Caco-2 (cell line): ENCODE data around the gene DNAJC8. TPM values are rescaled to one million over a fixed set of nuclear protein-coding genes. Genes with fewer than 3 reads are reported as not detected.

ENCODE experiments used
- BruUV-seq: library from RNA; stranded (reverse); fragments of 400-500 nt; replicated peaks from 2 replicates; lab custom pipeline; 2021; lab: Mats Ljungman, UMichigan
- CTCF ChIA-PET: fragments of 300-600 bp; sonication (Branson Sonifier 250); formaldehyde crosslinking; loops from one replicate; lab custom pipeline; 2022; ENCODE audit warnings: antibody characterized with exemption; lab: Charles Lee
- POLR2A ChIA-PET: fragments of 300-600 bp; sonication (Branson Sonifier 250); formaldehyde crosslinking; loops from one replicate; lab custom pipeline; 2022; ENCODE audit warnings: antibody characterized with exemption; lab: Charles Lee
- DNase-seq, 2 experiments: peaks; one replicate each; pipeline versions ENCODE4 v3.0.0 to v3.0.0-alpha.2; 2020 to 2022
- H3K27me3 ChIP-seq: replicated peaks from 2 replicates; pipeline ENCODE4 v1.6.0; 2011; ENCODE audit warnings: low read length; ENCODE audit not compliant: control insufficient read depth, insufficient read depth
- H3K36me3 ChIP-seq: 2 replicates; pipeline ENCODE4 v1.5.1; 2011; ENCODE audit warnings: low read length; ENCODE audit not compliant: control insufficient read depth, insufficient read depth
- H3K4me1 ChIP-seq: fragments of 250-450 bp; sonication (Bioruptor Pico); 2 replicates; pipeline ENCODE4 v1.5.1; 2020; ENCODE audit warnings: mild to moderate bottlenecking
- H3K4me3 ChIP-seq: 2 replicates; pipeline ENCODE4 v1.5.1; 2011; ENCODE audit warnings: low read depth, mild to moderate bottlenecking, control low read depth, low read length
- H3K9me3 ChIP-seq: fragments of 250-450 bp; sonication (Bioruptor Pico); 2 replicates; pipeline ENCODE4 v1.5.1; 2020; ENCODE audit warnings: mild to moderate bottlenecking, moderate library complexity
- H3K27ac Mint-ChIP-seq: one replicate; pipeline ENCODE4 v1.8.0; 2022; ENCODE audit warnings: mixed read lengths; ENCODE audit not compliant: unreplicated experiment
- H3K27me3 Mint-ChIP-seq: one replicate; pipeline ENCODE4 v1.8.0; 2022; ENCODE audit warnings: mixed read lengths; ENCODE audit not compliant: insufficient read depth, unreplicated experiment
- H3K36me3 Mint-ChIP-seq: one replicate; pipeline ENCODE4 v1.8.0; 2022; ENCODE audit warnings: mild to moderate bottlenecking, mixed read lengths; ENCODE audit not compliant: insufficient read depth, unreplicated experiment
- H3K4me1 Mint-ChIP-seq: one replicate; pipeline ENCODE4 v1.8.0; 2022; ENCODE audit warnings: low read depth, mixed read lengths; ENCODE audit not compliant: unreplicated experiment
- H3K4me3 Mint-ChIP-seq: one replicate; pipeline ENCODE4 v1.8.0; 2022; ENCODE audit warnings: mild to moderate bottlenecking, moderate library complexity, mixed read lengths; ENCODE audit not compliant: unreplicated experiment
- H3K9me3 Mint-ChIP-seq: one replicate; pipeline ENCODE4 v1.8.0; 2022; ENCODE audit warnings: mixed read lengths; ENCODE audit not compliant: unreplicated experiment
- intact Hi-C: fragments of 100-400 bp; cut with micrococcal nuclease; formaldehyde crosslinking; loops from one replicate; pipeline ENCODE4 v1.10.0; 2022; ENCODE audit not compliant: unreplicated experiment
- total RNA-seq: library from RNA; stranded (reverse); gene quantifications from 2 replicates; pipeline ENCODE4 v1.2.3, GENCODE V29; 2022
- TF ChIP-seq, protein P1 (sequence below), 2 experiments: fragments of 200-600 bp in 1 of 2; IDR thresholded peaks; 1 replicate in 1 of 2; 2 replicates in 1 of 2; pipeline versions ENCODE4 v1.5.1 to v1.8.0; 2011 to 2022; ENCODE audit warnings: antibody characterized with exemption in 1 of 2, control low read depth in 1 of 2, inconsistent platforms in 1 of 2, low read depth in 1 of 2, low read length in 1 of 2, mild to moderate bottlenecking in 1 of 2, moderate library complexity in 1 of 2; ENCODE audit not compliant: insufficient read depth in 1 of 2, severe bottlenecking in 1 of 2, unreplicated experiment in 1 of 2

Gene DNAJC8
- total RNA-seq, 1 experiment from 2014 or later, result 69.4 TPM

DNA sequence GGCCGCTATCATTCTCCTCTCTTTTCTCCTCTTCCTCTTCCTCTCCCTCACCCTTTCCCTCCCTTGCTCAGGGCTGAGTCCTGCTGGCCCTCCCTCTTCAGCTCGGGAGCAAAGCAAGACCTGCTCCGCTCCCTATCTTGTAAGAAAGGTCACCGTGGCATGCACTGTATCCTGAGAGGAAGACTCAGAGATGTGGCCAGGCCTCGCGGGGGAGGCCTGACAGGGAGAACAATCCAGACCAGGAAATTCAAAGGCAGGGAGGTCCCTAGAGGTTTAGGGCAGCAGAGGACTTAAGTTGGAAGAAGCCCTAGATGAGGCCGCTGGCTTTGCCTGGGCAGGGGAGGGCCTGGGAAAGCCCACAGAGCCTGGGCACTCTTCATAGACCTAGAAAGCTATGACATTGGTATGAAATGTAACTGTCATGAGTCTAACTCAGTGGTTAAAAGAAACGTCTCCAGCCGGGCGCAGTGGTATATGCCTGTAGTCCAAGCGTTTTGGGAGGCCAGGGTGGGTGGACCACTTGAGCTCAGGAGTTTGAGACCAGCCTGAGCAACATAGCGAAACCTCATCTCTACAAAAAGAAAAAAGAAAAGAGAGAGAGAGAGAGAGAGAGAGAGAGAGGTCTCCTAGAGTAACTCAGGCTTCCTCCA, 41.7 kb downstream of the DNAJC8 start:
- ChIA-PET POLR2A (no interaction called here), CTCF (no interaction called here)
- DNase-seq, result no peak
- peaks cover 9% of the 10 kb centered on the region for H3K4me1 Mint-ChIP-seq
- BruUV-seq, result no TSS peak
- Histone ChIP-seq H3K9me3 (no peaks in the 10 kb centered on the region), H3K27me3 (no peaks in the 10 kb centered on the region), H3K36me3 (no peaks in the 10 kb centered on the region), H3K4me3 (no peak overlapping the region), H3K4me1 (0 out of 2 replicates have a peak, but pooled peaks cover 7% of the 10 kb centered on the region)
- peak overlapping the region; percentile 70 for H3K27ac Mint-ChIP-seq
- H3K36me3 Mint-ChIP-seq, result no peaks in the 10 kb centered on the region
- H3K27me3 Mint-ChIP-seq, result no peaks in the 10 kb centered on the region
- H3K4me3 Mint-ChIP-seq, result no peak overlapping the region
- intact Hi-C loops, result no loop called here
- TF ChIP-seq, protein P1, sequence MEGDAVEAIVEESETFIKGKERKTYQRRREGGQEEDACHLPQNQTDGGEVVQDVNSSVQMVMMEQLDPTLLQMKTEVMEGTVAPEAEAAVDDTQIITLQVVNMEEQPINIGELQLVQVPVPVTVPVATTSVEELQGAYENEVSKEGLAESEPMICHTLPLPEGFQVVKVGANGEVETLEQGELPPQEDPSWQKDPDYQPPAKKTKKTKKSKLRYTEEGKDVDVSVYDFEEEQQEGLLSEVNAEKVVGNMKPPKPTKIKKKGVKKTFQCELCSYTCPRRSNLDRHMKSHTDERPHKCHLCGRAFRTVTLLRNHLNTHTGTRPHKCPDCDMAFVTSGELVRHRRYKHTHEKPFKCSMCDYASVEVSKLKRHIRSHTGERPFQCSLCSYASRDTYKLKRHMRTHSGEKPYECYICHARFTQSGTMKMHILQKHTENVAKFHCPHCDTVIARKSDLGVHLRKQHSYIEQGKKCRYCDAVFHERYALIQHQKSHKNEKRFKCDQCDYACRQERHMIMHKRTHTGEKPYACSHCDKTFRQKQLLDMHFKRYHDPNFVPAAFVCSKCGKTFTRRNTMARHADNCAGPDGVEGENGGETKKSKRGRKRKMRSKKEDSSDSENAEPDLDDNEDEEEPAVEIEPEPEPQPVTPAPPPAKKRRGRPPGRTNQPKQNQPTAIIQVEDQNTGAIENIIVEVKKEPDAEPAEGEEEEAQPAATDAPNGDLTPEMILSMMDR (IDR thresholded peaks at IDR 0.05; ENCODE audit: insufficient read depth in 1 of 2, low read depth in 1 of 2, low read length in 1 of 2, severe bottlenecking in 1 of 2, unreplicated experiment in 1 of 2), result no peak
- H3K9me3 Mint-ChIP-seq, result no peaks in the 10 kb centered on the region

DNA sequence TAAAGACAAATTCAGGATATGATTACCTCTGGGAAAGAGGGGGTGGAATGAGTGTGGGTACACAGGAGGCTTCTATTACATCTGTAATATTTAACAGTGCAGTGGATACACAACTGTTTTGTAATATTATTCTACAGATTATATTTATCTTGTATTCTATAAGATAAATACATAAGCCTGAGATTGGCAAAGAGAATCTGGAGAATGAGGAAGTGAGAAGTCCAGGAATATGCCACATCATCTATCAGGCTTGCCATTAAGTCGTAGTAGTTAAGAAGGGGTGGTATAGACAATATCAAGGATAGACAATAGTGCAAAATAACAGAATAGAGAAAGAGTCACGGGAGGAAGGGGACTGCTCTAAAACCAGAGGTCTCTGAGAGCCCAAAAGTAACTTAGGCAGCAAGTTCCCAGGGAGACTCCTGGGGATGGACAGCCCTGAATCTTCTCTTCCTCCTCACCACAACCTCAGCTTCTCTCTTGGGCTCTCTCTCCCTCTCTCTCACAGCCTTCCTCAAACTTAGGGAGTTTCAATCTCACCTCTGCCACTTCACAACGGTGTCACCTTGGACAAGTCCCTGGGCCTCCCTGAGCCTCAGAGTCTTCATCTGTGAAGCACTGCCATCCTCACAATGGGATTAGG, 42.4 kb downstream of the DNAJC8 start:
- Histone ChIP-seq H3K4me1 (0 out of 2 replicates have a peak, but pooled peaks cover 7% of the 10 kb centered on the region), H3K4me3 (no peak overlapping the region), H3K9me3 (no peaks in the 10 kb centered on the region), H3K36me3 (no peaks in the 10 kb centered on the region), H3K27me3 (no peaks in the 10 kb centered on the region)
- TF ChIP-seq, protein P1 (IDR thresholded peaks at IDR 0.05; ENCODE audit: insufficient read depth in 1 of 2, low read depth in 1 of 2, low read length in 1 of 2, severe bottlenecking in 1 of 2, unreplicated experiment in 1 of 2), result no peak
- H3K27ac Mint-ChIP-seq, result peak overlapping the region; percentile 70
- no TSS peak for BruUV-seq
- intact Hi-C loops, result no loop called here
- H3K4me3 Mint-ChIP-seq, result no peak overlapping the region
- DNase-seq, result no peak
- no peaks in the 10 kb centered on the region for H3K27me3 Mint-ChIP-seq
- H3K4me1 Mint-ChIP-seq, result peaks cover 9% of the 10 kb centered on the region
- H3K36me3 Mint-ChIP-seq, result no peaks in the 10 kb centered on the region
- CTCF ChIA-PET, result no interaction called here
- no peaks in the 10 kb centered on the region for H3K9me3 Mint-ChIP-seq
- POLR2A ChIA-PET, result no interaction called here

DNA sequence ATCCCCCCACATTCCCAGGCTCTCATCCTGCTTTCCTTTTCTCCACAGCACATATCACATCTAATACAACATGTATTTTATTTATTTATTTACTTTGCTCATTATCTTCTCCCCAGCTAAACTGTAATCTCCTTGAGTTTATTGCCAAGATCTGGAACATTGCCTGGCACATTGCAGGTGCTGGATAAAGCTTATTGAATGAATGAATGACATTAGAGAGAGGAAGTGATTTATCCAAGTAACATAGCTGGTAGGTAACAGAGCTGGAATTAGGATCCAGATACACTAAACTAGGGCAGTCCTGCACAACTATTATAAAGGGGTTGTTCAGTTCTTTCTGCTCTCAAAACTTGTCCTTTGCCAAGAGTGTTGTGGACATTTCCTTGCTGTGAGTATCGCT, 47.8 kb downstream of the DNAJC8 start:
- POLR2A ChIA-PET, result no interaction called here
- no TSS peak for BruUV-seq

More for the DNA sequence above, 47.8 kb downstream of the DNAJC8 start:
- Histone ChIP-seq H3K4me3 (no peak overlapping the region), H3K9me3 (no peaks in the 10 kb centered on the region), H3K27me3 (no peaks in the 10 kb centered on the region), H3K36me3 (no peaks in the 10 kb centered on the region), H3K4me1 (0 out of 2 replicates have a peak, but pooled peaks cover under 1% of the 10 kb centered on the region)
- Mint-ChIP-seq H3K27ac (no peak overlapping the region), H3K9me3 (no peaks in the 10 kb centered on the region), H3K36me3 (no peaks in the 10 kb centered on the region), H3K4me1 (peaks cover 7% of the 10 kb centered on the region), H3K4me3 (no peak overlapping the region), H3K27me3 (peaks cover 3% of the 10 kb centered on the region)
- TF ChIP-seq, protein P1 (IDR thresholded peaks at IDR 0.05; ENCODE audit: insufficient read depth in 1 of 2, low read depth in 1 of 2, low read length in 1 of 2, severe bottlenecking in 1 of 2, unreplicated experiment in 1 of 2), result no peak
- CTCF ChIA-PET, result no interaction called here
- DNase-seq, result no peak
- intact Hi-C loops, result loop anchor here (5.0 kb wide), 1 partner anchor 93 kb away; no protein-coding TSS in a partner anchor
